WTC11 (cell line): ENCODE data around the gene DDX10. TPM values are rescaled to one million over a fixed set of nuclear protein-coding genes. Genes with fewer than 3 reads are reported as not detected.

ENCODE experiments used
- ATAC-seq: fragments of 200-7000 bp; cut with Tn5 transposase; 2 replicates; pipeline ENCODE4 v1.10.0; 2021; ENCODE audit warnings: mild to moderate bottlenecking, moderate library complexity
- CTCF ChIA-PET: fragments of 300-600 bp; sonication (Branson Sonifier 250); formaldehyde crosslinking; loops from one replicate; lab custom pipeline; 2021; ENCODE audit warnings: antibody characterized with exemption; lab: Charles Lee
- POLR2A ChIA-PET: fragments of 350-600 bp; sonication (Branson Sonifier 250); formaldehyde crosslinking; loops from one replicate; lab custom pipeline; 2021; ENCODE audit warnings: antibody characterized with exemption; lab: Charles Lee
- DNase-seq: peaks from one replicate; pipeline ENCODE4 v3.0.0; 2021; ENCODE audit warnings: low spot score
- H3K27ac Mint-ChIP-seq: 2 replicates; pipeline ENCODE4 v1.8.0; 2021; ENCODE audit warnings: mixed read lengths
- H3K27me3 Mint-ChIP-seq: 2 replicates; pipeline ENCODE4 v1.8.0; 2021; ENCODE audit warnings: low read depth, mild to moderate bottlenecking, moderate library complexity, mixed read lengths
- H3K36me3 Mint-ChIP-seq: 2 replicates; pipeline ENCODE4 v1.8.0; 2021; ENCODE audit warnings: mixed read lengths
- H3K4me1 Mint-ChIP-seq: 2 replicates; pipeline ENCODE4 v1.8.0; 2022; ENCODE audit warnings: mixed read lengths
- H3K4me3 Mint-ChIP-seq: 2 replicates; pipeline ENCODE4 v1.8.0; 2021; ENCODE audit warnings: mild to moderate bottlenecking, moderate library complexity, mixed read lengths
- H3K9me3 Mint-ChIP-seq: 2 replicates; pipeline ENCODE4 v1.8.0; 2021; ENCODE audit warnings: mixed read lengths
- AFF4 ChIP-seq: sonication (generic); formaldehyde crosslinking; IDR thresholded peaks from 2 replicates; pipeline ENCODE4 v1.8.1; 2023; ENCODE audit warnings: mild to moderate bottlenecking, missing genetic modification reagents, borderline replicate concordance
- ARID4B ChIP-seq: sonication (generic); formaldehyde crosslinking; IDR thresholded peaks from 2 replicates; pipeline ENCODE4 v1.8.0; 2023; ENCODE audit warnings: missing genetic modification reagents, mild to moderate bottlenecking, borderline replicate concordance
- CREB1 ChIP-seq: sonication (generic); formaldehyde crosslinking; IDR thresholded peaks from 2 replicates; pipeline ENCODE4 v1.8.0; 2023; ENCODE audit warnings: mild to moderate bottlenecking, missing genetic modification reagents
- E2F1 ChIP-seq: sonication (generic); formaldehyde crosslinking; IDR thresholded peaks from 2 replicates; pipeline ENCODE4 v1.8.0; 2022; ENCODE audit warnings: mild to moderate bottlenecking, missing genetic modification reagents
- E2F4 ChIP-seq: sonication (generic); formaldehyde crosslinking; IDR thresholded peaks from 2 replicates; pipeline ENCODE4 v1.8.1; 2022; ENCODE audit warnings: low read depth, mild to moderate bottlenecking, moderate library complexity, missing genetic modification reagents, borderline replicate concordance
- E2F5 ChIP-seq: sonication (generic); formaldehyde crosslinking; IDR thresholded peaks from 2 replicates; pipeline ENCODE4 v1.8.1; 2022; ENCODE audit warnings: mild to moderate bottlenecking, moderate library complexity, missing genetic modification reagents
- EMX1 ChIP-seq: fragments of 250-450 bp; sonication (Bioruptor Pico); IDR thresholded peaks from 2 replicates; pipeline ENCODE4 v1.8.0; 2021; ENCODE audit warnings: mild to moderate bottlenecking
- ERG ChIP-seq: fragments of 250-450 bp; sonication (Bioruptor Pico); IDR thresholded peaks from 2 replicates; pipeline ENCODE4 v1.8.0; 2021; ENCODE audit warnings: mild to moderate bottlenecking
- FOXP4 ChIP-seq: sonication (generic); formaldehyde crosslinking; IDR thresholded peaks from 2 replicates; pipeline ENCODE4 v1.8.0; 2022; ENCODE audit warnings: mild to moderate bottlenecking, missing genetic modification reagents
- IRF2 ChIP-seq: sonication (generic); formaldehyde crosslinking; IDR thresholded peaks from 2 replicates; pipeline ENCODE4 v1.8.0; 2022; ENCODE audit warnings: low read depth, missing genetic modification reagents, borderline replicate concordance
- JAZF1 ChIP-seq: fragments of 250-450 bp; sonication (Bioruptor Pico); IDR thresholded peaks from 2 replicates; pipeline ENCODE4 v1.9.0; 2021; ENCODE audit warnings: moderate library complexity, mild to moderate bottlenecking, inconsistent platforms
- KAT7 ChIP-seq: sonication (generic); formaldehyde crosslinking; IDR thresholded peaks from 2 replicates; pipeline ENCODE4 v1.8.1; 2023; ENCODE audit warnings: missing genetic modification reagents, mild to moderate bottlenecking, borderline replicate concordance
- MYBL2 ChIP-seq: sonication (generic); formaldehyde crosslinking; IDR thresholded peaks from 2 replicates; pipeline ENCODE4 v1.8.1; 2023; ENCODE audit warnings: mild to moderate bottlenecking, moderate library complexity, missing genetic modification reagents
- NFATC4 ChIP-seq: fragments of 250-450 bp; sonication (Bioruptor Pico); IDR thresholded peaks from 2 replicates; pipeline ENCODE4 v1.9.0; 2021; ENCODE audit warnings: mild to moderate bottlenecking
- SMAD4 ChIP-seq: sonication (generic); formaldehyde crosslinking; IDR thresholded peaks from 2 replicates; pipeline ENCODE4 v1.8.0; 2022; ENCODE audit warnings: mild to moderate bottlenecking, missing genetic modification reagents
- TEAD4 ChIP-seq: sonication (generic); formaldehyde crosslinking; IDR thresholded peaks from 2 replicates; pipeline ENCODE4 v1.8.0; 2022; ENCODE audit warnings: mild to moderate bottlenecking, missing genetic modification reagents
- ZMAT4 ChIP-seq: fragments of 250-450 bp; sonication (Bioruptor Pico); IDR thresholded peaks from 2 replicates; pipeline ENCODE4 v1.9.0; 2021; ENCODE audit warnings: mild to moderate bottlenecking
- ZNF138 ChIP-seq: sonication (generic); formaldehyde crosslinking; conservative IDR thresholded peaks from 2 replicates; pipeline ENCODE4 v1.8.1; 2022; ENCODE audit warnings: mild to moderate bottlenecking, moderate library complexity, missing genetic modification reagents
- ZNF232 ChIP-seq: sonication (generic); formaldehyde crosslinking; IDR thresholded peaks from 2 replicates; pipeline ENCODE4 v1.8.0; 2022; ENCODE audit warnings: mild to moderate bottlenecking, missing genetic modification reagents
- ZNF396 ChIP-seq: fragments of 250-450 bp; sonication (Bioruptor Pico); IDR thresholded peaks from 2 replicates; pipeline ENCODE4 v1.8.0; 2021; ENCODE audit warnings: mild to moderate bottlenecking, moderate library complexity, borderline replicate concordance
- ZNF671 ChIP-seq: fragments of 250-450 bp; sonication (Bioruptor Pico); IDR thresholded peaks from 2 replicates; pipeline ENCODE4 v1.8.0; 2021; ENCODE audit warnings: mild to moderate bottlenecking
- total RNA-seq: library from RNA; stranded (reverse); gene quantifications from 3 replicates; pipeline ENCODE4 v1.2.3, GENCODE V29; 2021

The DDX10 gene
- total RNA-seq, 1 experiment from 2014 or later: 56.8 TPM

GRCh38 chr11:108863528-108863927 is 198.7 kb downstream of the DDX10 start (continued):
- TF ChIP-seq AFF4 (CRISPR knock-in tag) (no peak), JAZF1 (CRISPR knock-in tag) (no peak), ZNF396 (CRISPR knock-in tag) (no peak), EMX1 (CRISPR knock-in tag) (no peak), E2F5 (no peak), MYBL2 (CRISPR knock-in tag) (no peak), ERG (CRISPR knock-in tag) (no peak), IRF2 (CRISPR knock-in tag) (no peak)

GRCh38 chr11:108865406-108865805 is 200.5 kb downstream of the DDX10 start:
- Mint-ChIP-seq H3K4me3 (no peak overlapping the region), H3K36me3 (no peaks in the 10 kb centered on the region), H3K9me3 (no peaks in the 10 kb centered on the region), H3K27me3 (no peaks in the 10 kb centered on the region), H3K27ac (no peak overlapping the region), H3K4me1 (peaks cover 27% of the 10 kb centered on the region)
- POLR2A ChIA-PET: no interaction called here
- DNase-seq (no peak), ATAC-seq (no peak)
- CTCF ChIA-PET: no interaction called here
- TF ChIP-seq ZNF138 (CRISPR knock-in tag): no peak
- no peak for TF ChIP-seq E2F1
- no peak for TF ChIP-seq ZNF671 (CRISPR knock-in tag)
- TF ChIP-seq NFATC4 (CRISPR knock-in tag): no peak
- no peak for TF ChIP-seq ZNF232
- TF ChIP-seq E2F4 (CRISPR knock-in tag): no peak
- TF ChIP-seq FOXP4: no peak
- TF ChIP-seq SMAD4 (CRISPR knock-in tag): no peak
- TF ChIP-seq TEAD4: no peak
- no peak for TF ChIP-seq KAT7 (CRISPR knock-in tag)
- no peak for TF ChIP-seq ZMAT4 (CRISPR knock-in tag)
- no peak for TF ChIP-seq MYBL2 (CRISPR knock-in tag)
- no peak for TF ChIP-seq CREB1 (CRISPR knock-in tag)
- no peak for TF ChIP-seq ARID4B (CRISPR knock-in tag)
